CD4-positive, alpha-beta T cell treated with Interleukin-6 for 4 hours (primary cell): Measurements from ENCODE around the gene SLC6A12.

Source experiments
- DNase-seq: peaks from one replicate; pipeline ENCODE4 v3.0.0-alpha.2; 2020; ENCODE audit warnings: mixed read lengths

Gene SLC6A12

DNA sequence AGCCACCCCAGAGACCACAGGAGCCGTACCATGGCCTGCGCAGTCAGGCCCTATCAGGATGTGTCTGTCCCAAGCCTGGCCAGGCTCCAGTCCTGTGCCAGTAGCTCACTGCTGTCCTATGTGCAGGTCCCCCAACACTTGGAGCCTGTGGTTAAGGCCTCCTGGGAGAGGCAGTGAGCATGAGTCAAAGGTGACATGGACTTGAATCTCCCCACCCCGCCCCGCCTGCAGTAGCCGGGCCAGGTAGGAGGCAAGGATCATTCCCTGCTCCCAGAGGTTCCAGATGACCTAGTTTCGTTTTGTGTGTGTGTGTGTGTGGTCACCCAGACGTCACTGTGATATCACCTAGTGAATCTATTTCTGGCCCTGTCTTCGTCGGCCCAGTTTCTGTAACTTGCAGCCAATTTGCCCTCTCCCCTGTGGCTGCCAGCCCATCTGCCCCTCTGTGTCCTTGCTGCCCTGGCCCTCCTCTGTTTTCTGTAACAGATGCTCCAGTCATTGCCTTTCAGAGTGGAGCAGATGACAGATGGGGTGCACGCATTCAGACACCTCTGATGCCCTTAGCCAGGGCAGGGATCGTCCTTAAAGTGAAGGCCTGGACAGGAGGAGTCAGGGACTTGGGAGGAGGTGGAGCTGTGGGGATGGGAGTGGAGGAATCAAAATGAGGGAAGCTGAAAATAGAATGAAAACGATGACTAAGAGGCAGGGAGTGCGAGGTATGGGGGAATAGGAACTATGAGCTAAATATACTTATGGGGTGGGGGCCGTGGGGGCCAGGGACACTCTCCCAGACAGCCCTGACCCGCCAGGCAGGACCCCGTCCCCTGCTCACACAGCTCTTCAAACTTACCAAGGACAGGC is 37.4 kb downstream of the SLC6A12 start:
- no peak for DNase-seq

DNA sequence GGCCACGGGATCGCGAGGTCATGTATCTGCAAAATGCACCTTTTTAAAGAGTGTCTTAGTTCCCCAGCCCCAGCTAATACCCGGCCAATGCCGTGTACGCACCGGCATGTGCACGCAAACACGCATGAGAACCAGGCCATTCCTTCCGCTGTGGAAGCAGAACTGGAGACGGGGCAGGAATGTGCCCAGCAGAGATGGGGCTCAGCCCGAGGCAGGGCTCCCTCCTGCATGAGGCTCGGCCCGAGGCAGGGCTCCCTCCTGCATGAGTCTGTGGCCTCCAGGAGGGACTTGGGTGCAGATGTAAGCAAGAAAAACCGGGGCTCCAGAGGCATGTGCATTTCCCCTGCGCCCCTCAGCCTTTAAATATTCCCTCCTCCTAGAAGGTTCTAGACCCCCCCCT is 38.2 kb downstream of the SLC6A12 start:
- no peak for DNase-seq

DNA sequence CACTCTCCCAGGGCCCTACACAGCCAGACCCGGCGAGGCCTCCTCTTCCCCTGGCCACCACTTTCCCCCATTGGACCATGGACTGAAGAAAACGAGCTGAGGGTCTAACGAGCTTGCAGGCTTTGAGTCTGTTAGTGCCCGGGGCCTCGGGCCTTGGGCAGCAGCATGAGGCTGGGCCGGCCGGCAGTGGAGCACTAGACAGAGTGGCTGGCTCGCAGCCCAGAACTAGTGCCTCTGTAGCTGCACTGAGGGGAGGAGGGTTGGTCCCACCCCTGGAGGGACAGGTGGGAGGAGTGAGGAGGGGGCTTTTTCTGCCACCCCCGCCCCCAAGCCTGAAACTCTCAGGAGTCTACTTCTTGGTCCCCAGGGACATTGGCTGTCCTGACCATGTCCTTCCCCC is 38.7 kb downstream of the SLC6A12 start:
- no peak for DNase-seq

DNA sequence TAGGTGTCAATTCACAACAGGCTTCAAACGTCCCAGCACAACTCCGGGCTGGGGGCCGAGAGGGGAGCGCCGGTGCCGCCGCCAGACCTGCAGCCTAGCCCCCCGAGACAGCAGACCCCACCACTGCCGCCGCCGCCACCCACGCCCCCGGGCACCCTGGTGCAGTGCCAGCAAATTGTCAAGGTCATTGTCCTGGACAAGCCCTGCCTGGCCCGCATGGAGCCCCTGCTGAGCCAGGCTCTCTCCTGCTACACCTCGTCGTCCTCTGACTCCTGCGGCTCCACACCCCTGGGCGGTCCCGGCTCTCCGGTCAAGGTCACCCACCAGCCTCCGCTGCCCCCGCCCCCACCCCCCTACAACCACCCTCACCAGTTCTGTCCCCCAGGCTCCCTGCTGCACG is 39.4 kb downstream of the SLC6A12 start:
- no peak for DNase-seq

DNA sequence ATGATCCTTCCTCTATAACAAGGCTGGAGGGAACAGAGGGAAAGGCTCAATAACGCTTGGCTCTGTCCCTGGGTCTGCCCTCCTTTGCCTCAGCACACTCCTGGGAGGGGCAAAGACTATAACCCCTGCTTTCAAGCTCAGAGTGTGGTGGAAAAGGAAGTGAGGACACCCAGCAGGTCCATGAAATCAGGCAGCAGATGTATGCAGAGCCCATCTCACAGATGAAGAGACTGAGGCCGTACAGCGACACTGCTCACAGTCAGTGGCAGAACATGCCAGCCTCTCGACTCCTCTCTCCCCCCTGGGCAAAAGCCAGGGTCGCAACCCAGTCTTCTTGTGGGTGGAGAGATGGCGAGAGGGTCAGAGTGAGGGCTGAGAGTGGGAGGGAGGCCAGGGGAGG is 39.8 kb downstream of the SLC6A12 start:
- DNase-seq: no peak

DNA sequence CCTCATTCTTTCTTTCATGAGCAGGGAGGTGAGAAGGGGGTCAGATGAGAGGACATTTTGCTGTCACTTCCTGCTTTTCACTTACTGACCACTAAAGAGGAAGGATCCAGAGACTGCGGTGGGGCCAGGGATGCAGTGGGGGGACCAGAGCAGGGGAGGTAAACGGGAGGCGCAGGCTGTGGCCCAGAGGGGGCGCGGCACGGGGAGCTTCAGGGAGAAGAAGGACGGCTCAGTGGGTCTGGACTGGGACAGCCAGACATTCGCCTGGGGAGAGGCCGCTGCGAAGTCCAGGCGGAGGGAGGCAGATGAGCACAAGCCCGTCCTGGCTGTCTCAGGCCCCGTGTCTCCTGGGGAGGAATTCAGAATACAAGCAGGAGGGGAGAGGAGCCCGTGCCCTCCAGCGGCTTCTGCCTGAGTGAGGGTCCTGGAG is 41.2 kb downstream of the SLC6A12 start:
- no peak for DNase-seq

DNA sequence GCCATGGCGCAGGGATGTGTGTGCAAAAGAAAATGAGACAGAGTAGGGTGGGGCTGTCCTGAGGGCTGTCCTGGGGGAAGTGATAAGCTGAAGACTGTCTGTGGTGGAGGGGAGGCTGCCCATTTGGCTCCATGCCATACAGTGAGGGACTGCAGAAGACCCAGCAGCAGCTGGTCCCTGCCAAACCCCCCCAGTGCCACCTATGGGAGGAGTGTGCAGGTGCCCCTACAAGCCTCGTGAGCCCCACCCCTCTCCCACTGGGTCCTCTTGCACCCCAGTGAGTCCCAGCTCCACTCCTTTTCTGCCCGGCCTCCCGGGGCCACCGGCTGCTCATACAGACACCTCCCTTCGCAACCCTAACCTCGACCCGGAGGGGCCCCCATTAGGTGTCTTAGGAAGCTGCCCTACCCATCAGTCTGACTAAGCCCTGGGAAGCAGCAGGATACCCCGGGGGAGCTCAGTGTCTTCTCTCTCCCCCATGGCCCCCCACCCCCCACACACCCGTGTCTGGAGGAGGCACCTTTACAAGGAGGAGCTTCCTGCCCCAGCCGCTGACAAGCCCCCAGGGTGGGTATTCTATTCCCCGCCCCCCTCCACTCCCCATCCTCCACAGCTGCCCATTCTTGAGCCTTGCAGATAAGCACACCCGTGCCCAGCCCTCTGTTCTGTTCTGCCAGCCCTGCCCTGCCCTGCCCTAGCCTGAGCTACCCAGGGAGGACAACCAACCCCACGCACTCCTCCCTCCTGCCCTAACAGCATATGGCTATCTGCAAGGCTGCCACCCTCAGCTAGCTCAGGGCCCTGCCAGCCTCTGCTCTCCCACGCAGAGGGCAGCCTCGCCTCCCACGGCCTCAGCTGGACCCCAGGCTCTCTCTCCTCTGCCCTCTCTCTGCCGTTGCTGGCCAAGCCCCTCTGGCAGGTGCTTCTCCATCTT is 41.9 kb downstream of the SLC6A12 start:
- no peak for DNase-seq

DNA sequence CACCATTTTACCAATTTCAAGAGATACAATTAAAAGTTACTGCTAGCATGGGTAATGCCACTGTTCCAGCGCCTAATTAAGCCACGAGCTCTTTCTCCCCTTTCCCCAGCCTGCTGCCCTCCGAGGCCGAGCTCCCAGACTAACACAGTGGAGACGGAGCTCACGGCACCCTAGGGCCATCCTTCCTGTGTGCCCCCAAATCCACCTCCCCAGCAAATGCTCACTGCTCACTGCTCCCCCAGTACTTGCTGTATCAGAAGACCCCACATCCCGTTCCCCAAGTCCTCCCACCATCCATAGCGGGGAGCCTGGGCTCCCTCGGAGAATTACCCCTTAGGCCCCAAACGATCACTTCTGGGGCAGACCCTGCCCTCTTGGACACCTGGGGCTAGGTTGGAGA is 42.7 kb downstream of the SLC6A12 start:
- DNase-seq: no peak

DNA sequence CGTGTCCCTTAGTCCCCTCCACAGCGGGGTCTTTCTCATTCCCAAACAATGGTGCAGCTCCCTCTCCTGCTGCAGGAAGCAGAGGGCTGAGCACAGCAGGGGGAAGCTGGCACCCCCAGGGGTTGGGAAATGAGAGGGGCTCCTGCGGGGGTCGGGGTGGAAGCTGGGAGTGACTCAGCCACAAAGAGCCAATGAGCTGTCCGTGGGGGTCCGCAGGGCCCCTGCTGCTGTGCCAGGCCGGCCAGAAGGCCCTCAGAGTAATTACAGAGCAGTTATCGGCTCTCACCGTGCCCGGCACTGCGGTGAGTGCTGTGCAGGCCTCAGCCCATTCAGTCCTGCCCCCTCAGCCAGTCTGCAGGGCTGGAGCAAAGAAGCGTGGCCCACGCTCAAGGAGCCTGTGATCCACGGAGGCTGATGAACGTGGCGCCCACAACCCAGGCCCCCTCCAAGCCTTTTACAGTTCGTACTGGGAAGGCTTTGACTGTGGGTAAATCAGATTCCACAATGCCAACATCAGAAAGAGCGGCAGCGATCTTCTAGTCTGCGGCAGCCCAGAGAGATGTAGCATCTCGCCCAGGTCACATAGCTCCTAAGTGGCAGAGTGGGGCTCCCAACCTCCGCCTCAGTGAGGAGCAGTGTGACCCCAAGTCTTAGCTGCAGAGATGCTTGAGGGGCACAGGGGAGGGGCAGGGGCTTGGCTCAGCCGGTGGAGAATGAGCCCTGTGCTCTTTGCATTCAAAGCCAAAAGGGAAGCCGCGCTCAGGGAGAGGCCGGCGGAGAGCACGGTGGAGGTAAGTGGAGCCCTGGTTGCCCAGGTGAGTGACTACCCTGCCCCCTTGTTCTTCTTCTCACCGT is 43.4 kb downstream of the SLC6A12 start:
- no peak for DNase-seq

DNA sequence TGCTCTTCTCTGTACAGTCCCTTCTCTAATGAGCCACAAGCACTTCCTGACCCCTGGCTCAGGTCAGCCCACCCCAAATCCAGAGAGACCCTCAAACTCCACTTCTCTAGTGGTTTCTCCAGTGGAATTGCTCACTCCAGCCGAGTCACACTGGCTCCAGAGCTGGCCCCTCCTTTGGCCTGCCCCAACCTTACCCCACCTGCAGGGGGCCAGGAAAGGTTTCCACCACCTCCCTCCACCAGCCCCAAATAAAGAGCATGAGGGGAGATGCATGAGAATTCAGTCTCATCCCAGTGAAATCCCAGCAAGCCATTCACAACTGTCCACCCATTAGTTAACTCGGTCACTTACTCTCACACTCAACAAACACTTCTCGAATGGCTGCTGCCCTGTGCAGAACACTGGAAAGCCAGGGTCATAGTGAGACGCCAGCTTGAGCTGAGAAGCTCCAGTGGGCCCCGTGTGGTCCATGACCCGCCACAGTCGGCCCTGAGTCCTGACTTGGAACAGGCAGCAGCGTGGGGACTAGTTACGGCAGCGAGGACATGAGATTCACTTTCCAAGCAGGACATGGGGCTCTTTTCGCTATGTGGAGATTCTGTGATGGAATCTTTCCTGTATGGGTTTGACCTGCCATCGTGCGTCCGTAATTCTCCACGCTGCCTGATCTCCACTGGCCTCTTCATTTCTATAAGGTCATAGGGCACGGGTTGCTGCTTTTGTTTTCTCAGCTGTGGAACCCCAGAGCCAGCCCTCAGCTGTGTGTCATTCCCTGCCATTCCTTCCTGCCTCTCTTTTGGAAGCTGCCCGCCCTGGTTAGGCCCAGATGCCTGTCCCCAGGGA is 44.2 kb downstream of the SLC6A12 start:
- no peak for DNase-seq

DNA sequence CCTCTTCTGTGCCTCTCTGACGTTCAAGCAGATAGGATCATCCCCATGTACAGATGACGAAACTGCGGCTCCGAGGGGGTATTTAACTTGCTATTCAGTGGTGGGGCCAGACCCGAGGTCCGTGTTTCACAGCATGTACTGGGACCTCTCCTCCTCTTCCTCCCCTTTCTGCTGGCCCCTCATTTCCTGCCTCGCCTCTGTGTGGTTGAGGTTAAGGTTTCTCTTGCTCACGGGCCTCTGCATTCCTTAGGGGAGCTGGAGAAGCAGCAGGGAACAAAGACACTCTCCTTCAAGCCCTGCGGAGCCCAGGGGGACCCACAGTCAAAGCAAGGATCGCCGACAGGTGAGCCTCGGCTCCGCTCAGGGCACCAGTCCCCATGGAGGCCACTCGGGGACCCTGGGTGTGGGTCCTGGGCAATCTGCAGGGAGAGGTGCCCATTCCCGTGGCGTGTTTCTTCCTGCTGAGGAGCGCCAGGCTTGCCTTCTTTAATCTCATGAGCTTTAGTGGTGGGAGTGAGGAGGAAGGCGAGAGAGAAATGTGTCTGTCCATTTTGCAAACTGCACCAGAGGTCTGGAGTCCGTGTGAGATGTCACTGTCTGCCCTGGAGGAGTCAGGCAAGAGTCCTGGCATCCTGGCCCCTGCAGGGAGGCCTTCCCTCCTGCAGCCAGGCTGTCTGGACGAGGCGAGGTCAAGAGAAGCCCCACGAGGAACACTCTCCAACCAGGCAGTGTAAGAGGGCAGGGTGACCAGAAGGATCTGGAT is 45.0 kb downstream of the SLC6A12 start:
- DNase-seq: no peak

DNA sequence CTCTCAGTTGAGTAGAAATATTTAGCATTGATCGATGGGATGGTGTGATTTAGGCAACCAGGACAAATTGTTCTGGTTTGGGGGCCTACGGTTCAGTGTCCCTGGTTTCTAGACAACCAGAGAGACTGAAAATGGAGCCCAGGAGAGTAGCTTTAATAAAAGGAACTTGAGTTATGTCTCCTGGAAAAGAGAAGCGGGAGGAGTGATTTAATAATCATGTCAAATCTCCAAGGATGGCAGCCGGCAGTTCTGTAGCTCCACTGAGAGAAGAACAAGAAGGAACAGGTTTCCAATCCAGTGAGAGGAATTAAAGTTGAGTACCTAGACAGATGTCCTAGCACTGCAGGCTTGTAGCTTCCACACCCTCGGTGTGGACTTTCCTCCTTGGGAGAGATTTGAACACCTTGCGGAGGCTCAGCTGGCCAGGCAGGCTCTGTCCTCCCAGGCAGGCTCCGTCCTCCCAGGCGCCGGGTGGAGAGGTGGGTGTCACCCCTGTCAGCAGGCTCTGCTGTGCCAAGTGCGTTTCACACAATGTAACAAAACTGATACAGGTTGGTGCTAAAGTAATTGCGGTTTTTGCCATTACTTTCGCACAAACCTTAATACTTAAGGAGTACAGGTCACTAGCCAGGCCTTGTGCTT is 45.9 kb downstream of the SLC6A12 start:
- DNase-seq: no peak

DNA sequence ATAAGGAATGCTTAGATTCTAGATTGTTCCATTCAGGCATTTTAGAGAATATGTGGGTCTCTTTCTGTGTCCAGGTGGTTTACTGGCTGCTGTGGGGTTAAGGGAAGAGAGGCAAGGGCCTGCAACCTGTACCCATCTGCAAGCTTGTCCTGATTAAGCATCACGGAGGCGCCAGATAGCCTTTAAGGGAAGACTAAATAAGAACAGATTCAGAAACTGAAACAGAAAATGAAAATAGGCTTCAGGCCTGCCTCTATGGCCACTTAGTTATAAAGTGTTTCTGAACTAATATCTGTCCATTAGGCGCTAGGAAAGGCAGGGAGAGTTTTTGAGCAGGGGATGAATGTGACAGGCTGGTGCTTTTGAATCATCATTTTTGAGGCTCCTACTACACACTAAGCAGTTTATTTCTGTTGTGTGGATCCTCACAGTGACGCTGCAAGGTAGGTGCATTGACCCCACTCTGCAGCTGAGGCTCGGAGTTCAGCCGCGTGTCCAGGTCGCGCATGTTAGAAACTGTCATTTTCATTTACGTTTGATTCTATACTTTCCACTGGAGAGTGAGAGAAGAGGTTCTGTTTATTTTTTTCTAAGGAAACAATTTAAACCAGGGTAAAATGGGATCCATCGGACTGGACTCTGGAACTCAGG is 47.4 kb downstream of the SLC6A12 start:
- no peak for DNase-seq

DNA sequence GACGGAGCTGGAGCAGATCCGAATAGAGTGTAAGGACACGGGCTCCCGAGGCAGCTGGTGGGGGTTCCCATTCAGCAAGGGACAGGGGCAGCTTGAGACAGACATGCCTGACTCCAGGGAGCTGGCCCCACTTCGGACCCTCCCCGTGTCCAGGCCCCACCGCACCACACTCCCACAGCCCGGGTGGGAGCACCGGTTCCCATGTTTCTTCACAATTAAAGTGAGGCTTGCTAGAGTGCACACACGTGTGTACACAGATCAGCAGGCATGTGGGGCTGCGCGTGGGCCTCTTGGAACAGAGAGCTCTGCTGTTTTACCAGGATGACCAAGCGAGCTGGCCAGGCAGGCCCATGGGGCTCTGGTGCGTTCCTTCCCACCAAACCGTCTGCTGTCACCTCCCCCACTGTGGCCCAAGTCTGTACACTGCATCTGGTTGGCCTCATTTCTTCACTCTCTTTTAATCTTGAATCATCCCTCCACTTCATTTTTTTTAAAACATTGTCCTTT is 48.0 kb downstream of the SLC6A12 start:
- DNase-seq: no peak

DNA sequence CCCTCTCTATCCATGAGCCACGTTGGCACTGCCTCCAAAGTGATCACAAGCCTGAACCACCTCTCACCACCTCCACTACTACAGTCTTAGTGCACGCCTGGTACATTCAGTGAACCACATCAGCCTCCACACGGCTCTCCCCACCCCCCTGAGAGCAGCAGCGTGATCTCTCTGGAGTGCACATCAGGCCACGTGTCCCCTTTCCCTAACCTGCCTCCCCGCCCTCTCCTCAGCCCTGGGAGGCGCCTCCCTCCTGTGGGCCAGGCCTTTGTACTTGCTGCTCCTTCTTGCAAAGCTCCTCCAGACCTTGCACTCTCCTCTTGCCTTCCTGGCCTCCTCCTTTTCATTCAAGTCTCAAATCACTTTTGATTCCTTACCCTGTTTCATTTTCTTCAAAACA is 49.8 kb downstream of the SLC6A12 start:
- no peak for DNase-seq

DNA sequence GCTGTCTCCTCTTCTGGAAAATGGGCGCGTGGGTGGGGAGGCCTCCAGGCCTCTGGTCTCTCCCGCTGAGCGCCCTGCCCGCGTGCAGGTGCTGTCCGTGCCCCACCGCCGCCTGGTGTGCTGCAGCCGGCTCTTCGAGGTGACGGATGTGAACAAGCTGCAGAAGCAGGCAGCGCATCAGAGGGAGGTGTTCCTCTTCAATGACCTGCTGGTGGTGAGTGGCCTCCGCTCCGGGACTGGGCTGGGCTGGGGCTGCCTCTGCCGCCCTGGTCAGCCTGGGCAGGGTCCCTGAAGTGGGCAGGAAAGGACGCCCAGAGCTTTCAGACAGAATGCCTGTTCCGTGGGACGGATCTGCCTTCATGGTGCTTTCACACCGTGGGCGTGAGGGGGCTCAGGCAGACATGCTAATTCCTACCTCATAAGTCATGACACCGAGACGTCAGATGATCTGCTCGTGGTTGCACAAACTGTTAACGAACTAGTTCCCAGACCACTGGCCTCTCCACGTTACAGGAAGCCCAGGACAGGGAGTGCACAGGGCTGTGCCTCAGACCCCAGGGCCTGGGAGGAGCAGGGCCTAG is 50.5 kb downstream of the SLC6A12 start:
- DNase-seq: no peak

DNA sequence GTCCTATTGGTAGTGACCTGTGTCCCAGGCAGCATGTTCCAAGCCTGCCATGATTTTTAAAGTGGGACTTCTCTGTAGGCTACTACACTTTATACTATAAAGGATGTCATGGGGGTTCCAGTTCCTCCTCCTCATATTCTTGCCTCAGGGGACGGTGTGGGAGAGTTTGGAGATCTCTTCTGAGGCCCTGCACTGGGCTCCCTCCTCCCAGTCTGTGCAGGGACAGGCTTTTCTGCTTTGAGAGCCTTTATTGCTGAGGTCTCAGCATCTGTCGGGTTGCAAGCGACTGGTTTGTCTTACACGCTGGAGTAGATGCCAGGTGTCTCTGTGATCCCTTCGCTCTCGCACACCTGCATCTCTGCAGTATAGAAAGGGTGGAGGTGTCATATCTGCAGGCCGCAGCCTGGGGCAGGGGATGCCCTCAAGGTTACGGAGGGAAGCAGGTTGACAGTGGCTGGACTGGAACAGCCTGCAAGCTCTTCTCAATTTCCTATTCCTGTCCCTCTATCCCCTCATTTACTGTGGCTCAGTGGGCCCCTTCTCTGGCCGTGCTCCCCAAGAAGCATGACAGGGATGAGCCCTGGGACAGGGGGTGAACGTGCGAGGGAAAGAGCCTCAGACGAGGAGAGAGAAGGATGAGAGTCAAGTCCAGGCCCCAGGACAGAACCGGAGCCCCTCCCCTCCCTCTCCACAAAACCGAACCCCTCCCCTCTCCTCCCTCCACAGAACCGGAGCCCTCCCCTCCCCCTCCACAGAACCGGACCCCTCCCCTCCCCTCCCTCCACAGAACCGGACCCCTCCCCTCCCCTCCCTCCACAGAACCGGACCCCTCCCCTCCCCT is 51.3 kb downstream of the SLC6A12 start:
- no peak for DNase-seq

DNA sequence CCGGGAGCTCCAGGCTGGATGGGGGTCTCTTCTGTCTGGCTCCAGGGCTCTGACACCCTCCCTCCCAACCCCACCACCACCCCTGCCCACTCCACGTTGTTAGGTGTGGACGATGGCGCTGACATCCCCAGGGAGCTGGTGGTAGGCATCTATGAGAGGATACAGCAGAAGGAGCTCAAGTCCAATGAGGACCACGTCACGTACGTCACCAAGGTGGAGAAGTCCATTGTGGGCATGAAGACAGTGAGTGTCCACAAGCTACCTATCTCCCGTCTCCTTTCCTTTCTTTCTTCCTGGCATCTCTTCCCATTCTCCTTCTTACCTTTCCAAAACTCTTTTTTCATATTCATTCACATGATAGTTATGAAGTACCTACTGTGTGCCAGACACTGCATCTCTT is 52.1 kb downstream of the SLC6A12 start:
- no peak for DNase-seq

DNA sequence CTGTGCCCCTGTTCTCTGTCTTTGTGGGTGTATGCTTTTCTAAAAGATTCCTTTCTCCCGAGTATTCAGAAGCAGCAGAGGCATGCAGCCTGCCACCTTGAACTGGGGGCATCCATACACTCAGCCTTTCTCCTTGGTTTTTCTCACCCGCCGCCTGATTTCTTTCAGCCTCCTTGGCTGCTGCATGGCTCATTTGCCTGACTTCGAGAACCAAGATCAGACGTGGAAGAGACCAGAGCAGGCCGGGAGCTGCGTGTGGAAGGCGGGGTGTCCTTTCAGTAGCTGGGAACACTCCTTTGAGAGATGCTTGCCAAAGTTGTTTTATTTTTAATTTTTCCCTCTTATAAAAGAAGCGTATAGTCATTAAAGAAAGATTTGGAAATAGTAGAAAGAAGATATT is 53.1 kb downstream of the SLC6A12 start:
- DNase-seq: no peak
